ENCODE data around the gene DCAF15.

Gene DCAF15

GRCh38 chr19:13931391-13932148, 20.7 kb upstream of the DCAF15 start:
- DNase-seq = no peak

GRCh38 chr19:13932149-13932637, 20.1 kb upstream of the DCAF15 start:
- DNase-seq = no peak

GRCh38 chr19:13932911-13933393, 19.4 kb upstream of the DCAF15 start:
- DNase-seq = no peak

- DNase-seq = no peak
Measured at GRCh38 chr19:13934785-13935109, 17.6 kb upstream of the DCAF15 start.

- DNase-seq = no peak
Measured at GRCh38 chr19:13935765-13936510, 16.4 kb upstream of the DCAF15 start.

- no peak for DNase-seq
Measured at GRCh38 chr19:13937479-13938300, 14.6 kb upstream of the DCAF15 start.

- DNase-seq = no peak
Measured at GRCh38 chr19:13938301-13939064, 13.8 kb upstream of the DCAF15 start, which contains the start of gene PODNL1. PODNL1 (minus strand) TSS chr19:13938417; CDS start chr19:13938181, 236 bp downstream.

- DNase-seq = no peak
Measured at GRCh38 chr19:13942023-13942684, 10.2 kb upstream of the DCAF15 start.

- DNase-seq = no peak
Measured at GRCh38 chr19:13946414-13946813, 5.9 kb upstream of the DCAF15 start.

- DNase-seq = no peak
Measured at GRCh38 chr19:13951043-13951442, 1.3 kb upstream of the DCAF15 start.

- DNase-seq = no peak
Measured at GRCh38 chr19:13951799-13952153, 533 bp upstream of the DCAF15 start.

- peak; percentile 5 to 20 for DNase-seq
Measured at GRCh38 chr19:13952931-13953531, 722 bp downstream of the DCAF15 start.

GRCh38 chr19:13954185-13954584, 1.9 kb downstream of the DCAF15 start:
- no peak for DNase-seq

- DNase-seq = no peak
Measured at GRCh38 chr19:13955662-13956364, 3.5 kb downstream of the DCAF15 start.

- no peak for DNase-seq
Measured at GRCh38 chr19:13956365-13956744, 4.0 kb downstream of the DCAF15 start.

- no peak for DNase-seq
Measured at GRCh38 chr19:13957051-13957450, 4.7 kb downstream of the DCAF15 start.

GRCh38 chr19:13958043-13958442, 5.7 kb downstream of the DCAF15 start:
- DNase-seq = no peak

- DNase-seq = no peak
Measured at GRCh38 chr19:13959141-13959961, 7.0 kb downstream of the DCAF15 start.

GRCh38 chr19:13959962-13960862, 7.9 kb downstream of the DCAF15 start:
- no peak for DNase-seq
